ENCODE measurements around the gene PSMA6.

DNA sequence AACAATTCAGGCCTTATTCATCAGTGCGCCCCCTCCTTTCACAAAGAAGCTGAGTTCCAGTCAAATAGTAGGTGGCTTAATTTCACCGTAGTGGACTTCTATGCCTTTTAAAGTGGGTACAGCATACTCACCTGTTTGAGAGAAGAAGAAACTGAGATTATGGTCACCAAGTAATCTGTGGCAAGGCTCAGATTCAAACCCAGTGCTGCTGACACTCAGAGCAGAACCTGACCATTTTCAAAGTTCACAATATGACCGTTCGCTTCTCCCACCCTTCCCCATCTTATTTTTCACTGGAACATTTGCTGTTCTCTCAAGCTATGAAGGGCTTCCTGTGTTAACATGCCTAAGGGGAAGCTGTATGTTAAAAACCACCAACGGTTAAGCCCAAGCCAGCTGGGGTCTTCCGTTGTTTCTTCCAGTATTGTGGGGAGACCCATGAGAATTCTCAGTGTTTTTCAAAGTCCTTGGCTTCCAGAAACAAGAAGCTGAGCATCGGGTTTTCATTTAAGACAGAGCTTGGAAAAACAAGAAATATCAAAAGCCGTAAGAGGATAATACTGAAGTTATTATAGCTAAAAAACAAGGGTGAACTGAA lies 6.1 kb upstream of the PSMA6 start:
- no peak for TF ChIP-seq EZH2 (IDR thresholded peaks at IDR 0.05; ENCODE audit: borderline replicate concordance, low read depth, low read length, poor library complexity, severe bottlenecking)
- TF ChIP-seq, protein P1, sequence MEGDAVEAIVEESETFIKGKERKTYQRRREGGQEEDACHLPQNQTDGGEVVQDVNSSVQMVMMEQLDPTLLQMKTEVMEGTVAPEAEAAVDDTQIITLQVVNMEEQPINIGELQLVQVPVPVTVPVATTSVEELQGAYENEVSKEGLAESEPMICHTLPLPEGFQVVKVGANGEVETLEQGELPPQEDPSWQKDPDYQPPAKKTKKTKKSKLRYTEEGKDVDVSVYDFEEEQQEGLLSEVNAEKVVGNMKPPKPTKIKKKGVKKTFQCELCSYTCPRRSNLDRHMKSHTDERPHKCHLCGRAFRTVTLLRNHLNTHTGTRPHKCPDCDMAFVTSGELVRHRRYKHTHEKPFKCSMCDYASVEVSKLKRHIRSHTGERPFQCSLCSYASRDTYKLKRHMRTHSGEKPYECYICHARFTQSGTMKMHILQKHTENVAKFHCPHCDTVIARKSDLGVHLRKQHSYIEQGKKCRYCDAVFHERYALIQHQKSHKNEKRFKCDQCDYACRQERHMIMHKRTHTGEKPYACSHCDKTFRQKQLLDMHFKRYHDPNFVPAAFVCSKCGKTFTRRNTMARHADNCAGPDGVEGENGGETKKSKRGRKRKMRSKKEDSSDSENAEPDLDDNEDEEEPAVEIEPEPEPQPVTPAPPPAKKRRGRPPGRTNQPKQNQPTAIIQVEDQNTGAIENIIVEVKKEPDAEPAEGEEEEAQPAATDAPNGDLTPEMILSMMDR (conservative IDR thresholded peaks at IDR 0.05; ENCODE audit: low read depth, low read length) = no peak
